Right cardiac atrium (tissue), 5 donors: ENCODE results near the gene RASD1. TPM values are rescaled to one million over a fixed set of nuclear protein-coding genes. Genes with fewer than 3 reads are reported as not detected.
A peak's percentile ranks its signal among the peaks of the same experiment; 100 is the strongest.

Source experiments
- ATAC-seq, 2 donors: fragments of 200-7000 bp; cut with Tn5 transposase; one replicate each; pipeline versions ENCODE4 v1.8.0 to v1.9.1; 2020; ENCODE audit warnings: moderate library complexity in 2 of 2, mild to moderate bottlenecking in 1 of 2
- DNase-seq, 3 donors: peaks; one replicate each; pipeline ENCODE4 v3.0.0-alpha.2; 2020
- H3K27ac ChIP-seq: one replicate; pipeline ENCODE4 v1.5.1; 2013; ENCODE audit warnings: mild to moderate bottlenecking, low read length, control low read depth, moderate library complexity
- H3K27me3 ChIP-seq: one replicate; pipeline ENCODE4 v1.6.1; 2013; ENCODE audit not compliant: control insufficient read depth, insufficient read depth
- H3K4me1 ChIP-seq: one replicate; pipeline ENCODE4 v1.6.1; 2013; ENCODE audit warnings: low read length; ENCODE audit not compliant: control insufficient read depth, insufficient read depth
- H3K4me3 ChIP-seq: one replicate; pipeline ENCODE4 v1.5.1; 2013; ENCODE audit warnings: low read length, control low read depth
- H3K9me3 ChIP-seq: one replicate; pipeline ENCODE4 v1.6.1; 2013; ENCODE audit warnings: low read length; ENCODE audit not compliant: control insufficient read depth
- WGBS: extraction: QIAGEN DNeasy Blood & Tissue Kit; methylation state at CpG from one replicate; pipeline ENCODE4 v1.1.7; 2013; 5-methylcytosine and 5-hydroxymethylcytosine counted together
- intact Hi-C, 4 donors: fragments of 100-400 bp; cut with DNase I; formaldehyde crosslinking; loops; one replicate each; pipeline versions ENCODE4 v1.11.0 to v1.14.0; 2022 to 2023
- polyA plus RNA-seq: library from polyadenylated mRNA; stranded (reverse); fragments of 200-250 nt; gene quantifications from one replicate; pipeline ENCODE4 v1.2.3, GENCODE V29; 2013
- total RNA-seq, 4 donors: library from RNA; stranded (reverse); fragmentation: NEBNext Ultra II Directional; extraction: Animal tissue kit (Norgen Biotek cat#: 25700); gene quantifications; one replicate each; pipeline ENCODE4 v1.2.1, GENCODE V29; 2021
- donor health status: healthy with polysubstance abuse.
- donor health status: DM: no; HTN: yes; CAD: no.
- donor health status: DM: no; HTN: no; CAD: no.
- donor health status: DM: no; HTN: yes; CAD: no; lungs with severe emphysema.
- donor health status: DM: yes; HTN: yes; CAD: no.

RASD1 gene
- total and polyA plus RNA-seq, 5 donors = 18.7 to 66.2 (median 43.4) TPM

DNA sequence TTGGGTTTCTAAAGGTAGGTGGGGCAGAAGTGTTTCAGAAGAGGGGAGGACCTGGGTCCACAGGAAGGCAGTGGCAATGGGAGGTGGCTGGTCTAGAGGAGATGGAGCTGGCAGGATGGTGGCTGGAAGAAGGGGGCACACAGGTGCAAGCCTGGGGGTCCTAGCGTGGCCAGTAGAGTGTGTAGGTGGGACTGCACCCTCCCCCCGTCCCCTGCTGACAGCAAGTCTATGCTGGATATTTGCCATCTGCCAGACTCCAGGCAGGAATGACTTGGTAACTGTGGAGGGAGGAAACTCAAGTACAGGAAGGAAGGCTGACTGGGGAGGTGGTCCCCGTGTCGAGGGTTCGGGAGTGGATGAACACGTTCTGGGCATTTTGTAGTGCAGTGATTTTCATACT lies 10.8 kb downstream of the RASD1 start:
- peak overlapping the region; percentile 43 for H3K27ac ChIP-seq

DNA sequence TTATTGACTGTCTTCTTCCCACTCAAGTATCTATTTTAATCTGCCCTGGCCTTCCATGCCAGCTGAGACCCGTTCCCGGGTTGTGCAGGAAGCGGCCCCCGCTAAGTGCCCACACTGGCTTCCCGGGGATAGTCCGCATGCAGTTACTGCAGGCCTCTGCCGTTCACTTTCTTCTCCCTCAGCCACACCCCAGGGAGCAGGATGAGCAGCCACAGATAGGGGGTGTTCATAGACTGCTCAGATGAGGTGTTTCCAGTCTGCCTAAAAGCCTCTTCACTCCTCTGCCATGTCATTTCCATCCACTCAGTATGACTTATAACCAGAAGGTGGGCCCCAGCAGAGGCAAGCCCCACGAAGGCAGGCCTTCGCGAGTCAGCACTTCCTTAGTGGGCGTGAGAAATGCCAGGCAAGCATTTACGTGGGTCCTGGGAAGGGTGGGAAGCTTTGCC lies 11.7 kb downstream of the RASD1 start:
- DNase-seq = no peak
- peak; percentile 39 to 47 for ATAC-seq
- no peak overlapping the region for H3K4me3 ChIP-seq
- H3K27me3 ChIP-seq = no peaks in the 10 kb centered on the region
- H3K27ac ChIP-seq = peak overlapping the region; percentile 57
- no peaks in the 10 kb centered on the region for H3K9me3 ChIP-seq
- intact Hi-C loops = no loop called here
- H3K4me1 ChIP-seq = peaks cover 12% of the 10 kb centered on the region
- WGBS = 59% methylated on average over 12 of the region's 12 CpGs

More for the DNA sequence above, 10.8 kb downstream of the RASD1 start:
- Histone ChIP-seq H3K27me3 (no peaks in the 10 kb centered on the region), H3K4me1 (peaks cover 9% of the 10 kb centered on the region), H3K4me3 (no peak overlapping the region), H3K9me3 (no peaks in the 10 kb centered on the region)
- ATAC-seq (peak; percentile 44 to 53), DNase-seq (no peak)
- intact Hi-C loops = no loop called here
- WGBS = 83% methylated on average over 6 of the region's 6 CpGs

DNA sequence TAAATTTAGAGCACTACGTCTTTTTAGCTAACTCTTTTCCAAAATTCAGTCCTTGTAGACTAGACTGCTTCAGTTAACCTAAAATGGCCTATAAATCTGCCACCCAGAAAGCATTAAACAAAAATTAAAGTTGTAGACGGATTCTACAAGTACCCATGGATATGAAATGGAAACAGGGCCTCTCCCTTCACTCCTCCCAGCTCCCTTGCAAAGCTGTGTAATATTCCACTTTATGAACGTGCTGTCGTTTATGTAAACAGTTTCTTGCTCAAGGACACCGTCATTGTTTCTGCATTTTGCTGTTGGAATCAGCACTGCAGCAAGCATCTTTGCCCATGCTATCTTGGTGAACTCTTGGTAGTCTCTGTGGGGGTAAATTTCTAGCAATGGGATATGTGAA lies 14.3 kb downstream of the RASD1 start:
- intact Hi-C loops = no loop called here
- H3K27ac ChIP-seq = peak overlapping the region; percentile 28
- no peak overlapping the region for H3K4me3 ChIP-seq
- H3K4me1 ChIP-seq = peaks cover 12% of the 10 kb centered on the region
- ATAC-seq (no peak), DNase-seq (no peak)
- no peaks in the 10 kb centered on the region for H3K9me3 ChIP-seq
- WGBS = 54% methylated on average over 5 of the region's 5 CpGs
- H3K27me3 ChIP-seq = no peaks in the 10 kb centered on the region

DNA sequence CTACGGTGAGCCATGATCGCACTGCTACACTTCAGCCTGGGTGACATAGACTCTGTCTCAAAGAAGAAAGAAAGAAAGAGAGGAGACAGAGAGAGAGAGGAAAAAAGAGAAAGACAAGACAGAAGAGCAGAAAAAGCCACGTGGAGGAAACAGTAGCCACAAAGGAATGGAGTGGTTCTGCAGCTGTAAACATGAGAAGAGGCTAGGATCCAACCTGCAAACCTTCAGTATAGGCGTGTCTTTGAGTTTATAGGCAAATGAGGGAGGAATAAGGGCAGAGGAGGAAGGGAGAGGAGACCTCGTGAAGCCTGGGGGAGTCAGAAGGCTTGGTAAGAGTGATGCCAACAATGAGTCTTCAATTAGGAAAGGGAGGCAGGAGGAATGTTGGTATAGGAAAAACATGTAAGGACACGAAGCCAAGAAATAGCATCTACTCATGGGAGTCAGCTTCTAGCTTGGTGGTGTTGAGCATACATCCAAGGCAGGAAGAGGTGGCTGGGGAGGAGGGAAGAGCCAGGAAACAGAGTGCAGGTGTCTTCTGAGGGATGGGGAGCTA lies 15.5 kb downstream of the RASD1 start:
- no peaks in the 10 kb centered on the region for H3K27me3 ChIP-seq
- no peak overlapping the region for H3K4me3 ChIP-seq
- H3K9me3 ChIP-seq = no peaks in the 10 kb centered on the region
- WGBS = 75% methylated on average over 6 of the region's 6 CpGs
- no peak for ATAC-seq
- DNase-seq = no peak
- H3K27ac ChIP-seq = peak overlapping the region; percentile 30
- intact Hi-C loops = no loop called here
- H3K4me1 ChIP-seq = peaks cover 12% of the 10 kb centered on the region

DNA sequence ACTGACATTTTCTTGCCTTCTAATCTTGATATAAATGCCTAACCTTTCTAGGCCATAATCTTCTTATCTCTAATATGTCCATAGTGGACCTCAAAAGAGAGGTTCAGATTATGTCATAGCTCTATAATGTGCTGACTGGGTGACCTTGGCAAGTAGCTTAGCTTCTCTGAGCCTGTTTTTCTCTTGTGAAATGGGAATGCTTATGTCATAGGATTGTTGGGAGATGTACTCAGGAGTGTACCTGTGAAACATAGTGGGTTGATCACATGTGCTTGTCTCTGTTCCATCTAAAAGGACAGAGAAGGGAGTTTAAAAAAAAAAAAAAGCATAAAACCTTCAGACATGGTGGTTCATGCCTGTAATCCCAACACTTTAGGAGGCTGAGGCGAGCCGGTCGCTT lies 17.0 kb downstream of the RASD1 start:
- WGBS = 96% methylated on average over 3 of the region's 3 CpGs
- Histone ChIP-seq H3K4me1 (peaks cover 10% of the 10 kb centered on the region), H3K9me3 (no peaks in the 10 kb centered on the region), H3K27ac (no peak overlapping the region), H3K4me3 (no peak overlapping the region), H3K27me3 (no peaks in the 10 kb centered on the region)
- DNase-seq (no peak), ATAC-seq (no peak)
- intact Hi-C loops = no loop called here

DNA sequence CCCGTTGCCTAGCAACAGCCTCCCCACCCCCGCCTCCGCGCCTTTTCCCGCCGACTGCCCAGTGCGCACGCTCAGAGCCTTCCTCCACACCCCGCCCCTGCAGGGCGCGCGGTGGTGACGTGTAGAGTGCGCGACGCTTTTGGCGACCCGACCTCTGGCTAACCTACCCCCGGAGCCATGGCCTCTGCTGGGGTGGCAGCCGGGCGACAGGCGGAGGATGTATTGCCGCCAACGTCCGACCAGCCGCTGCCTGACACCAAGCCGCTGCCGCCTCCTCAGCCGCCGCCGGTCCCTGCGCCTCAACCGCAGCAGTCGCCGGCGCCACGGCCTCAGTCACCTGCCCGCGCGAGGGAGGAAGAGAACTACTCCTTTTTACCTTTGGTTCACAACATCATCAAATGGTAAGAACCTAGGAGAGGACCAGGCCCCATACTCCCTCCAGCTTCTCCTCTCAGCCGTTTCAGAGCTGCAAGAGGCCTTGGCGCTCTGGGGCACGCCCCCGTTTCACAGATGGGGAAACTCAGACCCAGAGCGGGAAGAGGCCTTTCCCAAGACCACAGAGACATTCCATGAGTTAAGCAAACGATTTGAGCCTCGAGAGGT lies 19.2 kb downstream of the RASD1 start, which contains the start of gene MED9:
MED9 (plus strand) TSS at position 136 of the 603 bp plus-strand sequence; CDS start at position 178, 42 bp downstream.
- Histone ChIP-seq H3K4me3 (peak within 1 kb of the TSS; percentile 93), H3K27me3 (no peaks in the 10 kb centered on the region), H3K9me3 (no peaks in the 10 kb centered on the region), H3K27ac (peak within 1 kb of the TSS; percentile 97), H3K4me1 (peaks cover 7% of the 10 kb centered on the region)
- under 1% methylated on average over 47 of the region's 47 CpGs for WGBS
- ATAC-seq = peak; percentile 97 to 98
- intact Hi-C loops = no loop called here
- DNase-seq = peak; percentile 94 to 98 (median 98)

DNA sequence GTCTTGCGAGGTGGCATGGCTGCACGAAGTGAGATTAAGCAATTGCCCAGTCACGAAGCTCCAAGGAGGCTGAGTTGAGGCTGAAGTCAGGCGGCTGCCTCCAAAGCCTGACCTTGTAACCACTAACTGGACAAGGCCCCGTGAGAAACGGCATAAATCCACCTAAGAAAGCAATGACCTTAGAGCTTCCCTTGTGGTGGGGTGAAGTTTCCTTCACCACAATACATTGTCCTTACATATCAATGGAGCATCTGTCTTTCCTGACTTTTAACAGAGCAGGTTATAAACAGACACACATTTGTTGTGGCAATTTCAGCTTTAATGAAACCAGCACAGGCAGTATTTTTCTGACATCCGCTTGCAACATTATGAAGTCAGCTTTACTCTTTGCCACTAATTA lies 21.9 kb downstream of the RASD1 start:
- WGBS = 72% methylated on average over 7 of the region's 7 CpGs
- intact Hi-C loops = no loop called here

DNA sequence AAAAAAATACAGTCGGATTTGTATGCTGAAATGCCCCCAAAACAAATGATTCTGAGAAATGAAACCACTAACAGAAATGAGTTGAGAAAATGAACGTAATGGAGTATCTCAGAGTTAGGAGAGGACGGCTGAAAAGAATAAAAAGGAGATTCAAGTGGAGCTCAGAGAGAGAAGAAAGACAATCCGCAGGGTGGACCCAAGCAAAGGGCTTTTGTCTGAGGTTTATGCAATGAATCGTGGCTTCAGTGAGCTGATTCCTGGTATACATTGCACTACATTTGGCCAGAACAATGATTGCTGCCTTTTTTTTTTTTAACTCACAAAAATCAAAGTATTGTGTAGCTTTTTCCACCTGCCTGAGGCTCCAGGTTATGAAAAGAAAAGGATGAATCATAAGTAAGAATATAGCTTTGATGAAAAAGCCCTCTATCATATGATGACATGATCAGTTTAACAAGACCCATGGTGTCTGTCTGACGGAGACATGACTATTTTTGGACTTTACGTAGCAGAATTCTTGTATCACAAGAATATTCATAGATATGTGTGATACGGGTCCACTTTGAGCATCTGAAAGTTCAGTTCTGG lies 23.8 kb downstream of the RASD1 start:
- WGBS = 48% methylated on average over 8 of the region's 8 CpGs
- intact Hi-C loops = no loop called here
- no peak overlapping the region for H3K27ac ChIP-seq
- H3K27me3 ChIP-seq = no peaks in the 10 kb centered on the region
- DNase-seq (no peak), ATAC-seq (no peak)
- no peak overlapping the region for H3K4me3 ChIP-seq
- H3K9me3 ChIP-seq = no peaks in the 10 kb centered on the region
- no peaks in the 10 kb centered on the region for H3K4me1 ChIP-seq

More for the DNA sequence above, 21.9 kb downstream of the RASD1 start:
- ATAC-seq = no peak
- no peak for DNase-seq
- no peak overlapping the region for H3K4me3 ChIP-seq
- H3K4me1 ChIP-seq = no peaks in the 10 kb centered on the region
- no peaks in the 10 kb centered on the region for H3K27me3 ChIP-seq
- no peak overlapping the region for H3K27ac ChIP-seq
- no peaks in the 10 kb centered on the region for H3K9me3 ChIP-seq

DNA sequence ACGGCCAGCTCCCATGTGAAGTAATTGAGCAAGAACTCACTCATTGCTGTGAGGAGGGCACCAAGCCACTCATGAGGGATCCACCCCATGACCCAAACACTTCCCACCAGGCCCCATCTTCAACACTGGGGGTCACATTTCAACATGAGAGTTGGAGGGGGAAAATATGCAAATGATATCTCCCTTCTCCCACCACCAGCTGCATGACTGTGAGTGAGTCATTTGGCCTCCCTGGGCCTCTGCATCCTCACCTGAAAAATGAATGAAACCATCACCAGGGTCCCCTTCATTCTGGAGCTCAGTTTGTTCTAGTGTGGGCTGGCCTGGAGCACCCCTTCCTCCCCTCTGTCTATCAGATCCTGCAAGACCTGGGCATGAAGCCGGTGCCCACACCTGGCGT lies 26.2 kb downstream of the RASD1 start:
- ATAC-seq (no peak), DNase-seq (no peak)
- 88% methylated on average over 3 of the region's 3 CpGs for WGBS
- intact Hi-C loops = no loop called here
- H3K4me3 ChIP-seq = no peak overlapping the region
- H3K9me3 ChIP-seq = no peaks in the 10 kb centered on the region
- no peak overlapping the region for H3K27ac ChIP-seq
- H3K4me1 ChIP-seq = no peaks in the 10 kb centered on the region
- H3K27me3 ChIP-seq = no peaks in the 10 kb centered on the region

DNA sequence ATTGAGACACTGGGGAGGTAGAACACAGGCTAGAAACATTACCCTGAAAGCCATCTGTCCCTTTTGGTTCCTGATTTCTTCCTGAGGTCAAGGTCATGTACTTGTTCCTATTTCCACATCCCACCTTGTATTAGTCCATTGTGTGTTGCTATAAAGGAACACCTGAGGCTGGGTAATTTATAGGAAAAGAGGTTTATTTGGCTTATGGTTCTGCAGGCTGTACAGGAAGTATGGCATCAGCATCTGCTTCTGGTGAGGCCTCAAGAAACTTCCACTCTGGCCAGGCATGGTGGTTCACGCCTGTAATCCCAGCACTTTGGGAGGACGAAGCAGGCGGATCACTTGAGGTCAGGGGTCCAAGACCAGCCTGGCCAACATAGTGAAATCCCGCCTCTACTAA lies 26.8 kb downstream of the RASD1 start:
- no peaks in the 10 kb centered on the region for H3K27me3 ChIP-seq
- no peaks in the 10 kb centered on the region for H3K9me3 ChIP-seq
- H3K27ac ChIP-seq = no peak overlapping the region
- ATAC-seq (no peak), DNase-seq (no peak)
- intact Hi-C loops = no loop called here
- H3K4me3 ChIP-seq = no peak overlapping the region
- H3K4me1 ChIP-seq = no peaks in the 10 kb centered on the region
- 97% methylated on average over 4 of the region's 4 CpGs for WGBS

DNA sequence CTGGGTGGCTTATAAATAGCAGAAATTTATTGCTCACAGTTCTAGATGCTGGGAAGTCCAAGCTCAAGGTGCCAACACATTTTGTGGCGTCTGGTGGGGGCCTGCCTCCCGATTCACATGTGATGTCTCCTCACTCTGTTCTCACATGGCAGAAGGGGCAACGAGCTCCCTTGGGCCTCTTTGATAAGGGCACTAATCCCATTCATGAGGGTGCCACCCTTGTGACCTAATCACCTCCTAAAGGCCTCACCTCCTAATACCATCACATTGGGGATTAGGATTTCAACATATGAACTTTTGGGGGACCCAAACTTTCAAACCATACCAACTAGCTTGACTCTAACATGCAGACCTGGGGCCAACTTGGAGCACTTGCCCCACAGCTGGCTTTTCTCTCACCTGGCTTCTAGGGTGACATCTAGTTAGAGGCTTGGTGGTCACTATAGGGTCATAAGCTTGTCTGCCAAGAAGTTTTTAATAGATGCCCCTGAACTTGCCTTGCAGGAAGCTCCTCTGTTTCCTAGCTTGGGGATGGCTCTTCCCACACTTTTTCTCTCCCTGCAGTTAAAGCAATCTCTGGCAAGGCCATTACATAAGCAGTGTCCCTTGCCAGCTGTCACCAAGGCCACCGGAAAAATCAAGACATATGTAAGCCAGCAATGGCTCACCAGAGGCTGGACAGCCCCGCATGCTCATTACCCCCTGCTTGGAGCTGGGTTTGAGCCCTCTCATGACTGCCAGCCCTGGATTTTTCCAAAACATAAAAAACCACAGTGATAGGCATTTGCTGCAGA lies 27.8 kb downstream of the RASD1 start:
- no peak for DNase-seq
- intact Hi-C loops = no loop called here
- Histone ChIP-seq H3K27me3 (no peaks in the 10 kb centered on the region), H3K27ac (no peak overlapping the region), H3K4me1 (no peaks in the 10 kb centered on the region), H3K4me3 (no peak overlapping the region), H3K9me3 (no peaks in the 10 kb centered on the region)
- WGBS = 68% methylated on average over 5 of the region's 5 CpGs
- ATAC-seq = peak in 1 of 2 donors; percentile 27
